Stimulated activated CD8-positive, alpha-beta memory T cell treated with anti-CD3 and anti-CD28 coated beads, Interleukin-4, amount 100 ng/mL, for 48 hours (primary cell): Measurements from ENCODE around the gene EHD3.
A peak's percentile ranks its signal among the peaks of the same experiment; 100 is the strongest.

ENCODE experiments used
- DNase-seq: peaks from one replicate; pipeline ENCODE4 v3.0.0-alpha.2; 2020

Gene EHD3

GRCh38 chr2:31233741-31234682 lies at the start of gene EHD3:
Gene EHD3, plus strand, starts transcription at chr2:31234152. Its CDS starts 470 bp downstream, at chr2:31234622.
- peak; percentile 86 for DNase-seq

- no peak for DNase-seq
Measured at GRCh38 chr2:31187166-31187565, 46.8 kb upstream of the EHD3 start.

- DNase-seq = no peak
Measured at GRCh38 chr2:31188131-31188530, 45.8 kb upstream of the EHD3 start.

- DNase-seq = no peak
Measured at GRCh38 chr2:31189141-31189540, 44.8 kb upstream of the EHD3 start.

GRCh38 chr2:31190188-31190587 lies 43.8 kb upstream of the EHD3 start:
- no peak for DNase-seq

GRCh38 chr2:31191931-31192330 lies 42.0 kb upstream of the EHD3 start:
- DNase-seq = no peak

- no peak for DNase-seq
Measured at GRCh38 chr2:31192396-31192795, 41.6 kb upstream of the EHD3 start.

GRCh38 chr2:31192851-31193392 lies 41.0 kb upstream of the EHD3 start:
- DNase-seq = no peak

- no peak for DNase-seq
Measured at GRCh38 chr2:31193806-31194205, 40.1 kb upstream of the EHD3 start.

- no peak for DNase-seq
Measured at GRCh38 chr2:31196622-31197021, 37.3 kb upstream of the EHD3 start.

GRCh38 chr2:31197166-31197565 lies 36.8 kb upstream of the EHD3 start:
- DNase-seq = no peak

GRCh38 chr2:31197669-31198068 lies 36.3 kb upstream of the EHD3 start:
- DNase-seq = no peak

GRCh38 chr2:31199206-31199605 lies 34.7 kb upstream of the EHD3 start:
- no peak for DNase-seq

- no peak for DNase-seq
Measured at GRCh38 chr2:31200972-31201371, 33.0 kb upstream of the EHD3 start.

- DNase-seq = no peak
Measured at GRCh38 chr2:31202041-31202440, 31.9 kb upstream of the EHD3 start.

GRCh38 chr2:31202833-31203232 lies 31.1 kb upstream of the EHD3 start:
- no peak for DNase-seq

GRCh38 chr2:31203916-31204315 lies 30.0 kb upstream of the EHD3 start:
- DNase-seq = no peak

GRCh38 chr2:31204783-31205182 lies 29.2 kb upstream of the EHD3 start:
- no peak for DNase-seq

- no peak for DNase-seq
Measured at GRCh38 chr2:31205186-31205585, 28.8 kb upstream of the EHD3 start.

GRCh38 chr2:31205613-31206012 lies 28.3 kb upstream of the EHD3 start:
- DNase-seq = no peak

GRCh38 chr2:31207790-31208189 lies 26.2 kb upstream of the EHD3 start:
- no peak for DNase-seq

- no peak for DNase-seq
Measured at GRCh38 chr2:31208240-31208639, 25.7 kb upstream of the EHD3 start.

- DNase-seq = no peak
Measured at GRCh38 chr2:31212659-31213600, 21.0 kb upstream of the EHD3 start.
